Kasumi-1 (cell line): Measurements from ENCODE around the gene UGT3A2.

Experiments
- DNase-seq, 2 experiments: peaks; one replicate each; lab custom pipeline; 2025; lab: John Stamatoyannopoulos, UW

The UGT3A2 gene

GRCh38 chr5:36006163-36006562 lies 60.5 kb downstream of the UGT3A2 start:
- DNase-seq: no peak

DNA sequence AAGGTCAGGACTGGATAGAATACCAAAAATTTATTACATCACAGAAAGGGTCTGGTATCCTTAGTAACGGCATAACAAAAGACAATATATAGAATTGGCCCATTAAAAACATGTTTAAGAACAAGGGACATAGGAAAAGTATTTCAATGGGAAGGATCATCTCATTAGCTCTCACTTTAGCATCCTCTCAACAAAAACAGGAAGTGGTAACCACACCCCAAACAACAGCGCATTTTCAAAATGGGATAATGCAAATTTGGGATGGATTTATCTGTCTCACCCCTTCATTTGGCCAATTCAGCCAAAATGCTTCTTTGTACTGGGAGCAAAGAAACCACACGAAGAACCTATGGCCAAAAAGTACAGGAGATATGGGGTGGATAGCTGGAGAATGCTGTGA lies 65.7 kb downstream of the UGT3A2 start:
- no peak for DNase-seq

GRCh38 chr5:35999547-35999946 lies 67.1 kb downstream of the UGT3A2 start:
- DNase-seq: no peak

DNA sequence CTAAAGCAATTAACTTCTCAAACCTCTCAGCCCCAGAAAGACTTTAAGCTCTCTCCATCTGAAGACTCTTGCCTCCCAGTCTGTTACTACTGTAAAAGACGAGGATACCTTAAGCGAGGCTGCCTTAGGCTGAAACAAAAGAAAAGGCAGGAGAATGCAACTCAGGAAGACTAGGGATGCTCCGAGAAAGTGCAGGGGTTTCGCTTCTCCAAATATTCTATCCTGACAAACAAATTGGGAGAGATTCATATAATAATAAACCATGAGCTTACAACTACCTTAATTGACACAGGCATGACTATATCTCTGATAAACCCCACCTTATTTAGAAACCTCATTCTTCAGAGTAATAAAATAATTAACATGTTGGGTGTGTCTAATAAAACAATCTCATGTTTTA lies 70.6 kb downstream of the UGT3A2 start:
- no peak for DNase-seq

DNA sequence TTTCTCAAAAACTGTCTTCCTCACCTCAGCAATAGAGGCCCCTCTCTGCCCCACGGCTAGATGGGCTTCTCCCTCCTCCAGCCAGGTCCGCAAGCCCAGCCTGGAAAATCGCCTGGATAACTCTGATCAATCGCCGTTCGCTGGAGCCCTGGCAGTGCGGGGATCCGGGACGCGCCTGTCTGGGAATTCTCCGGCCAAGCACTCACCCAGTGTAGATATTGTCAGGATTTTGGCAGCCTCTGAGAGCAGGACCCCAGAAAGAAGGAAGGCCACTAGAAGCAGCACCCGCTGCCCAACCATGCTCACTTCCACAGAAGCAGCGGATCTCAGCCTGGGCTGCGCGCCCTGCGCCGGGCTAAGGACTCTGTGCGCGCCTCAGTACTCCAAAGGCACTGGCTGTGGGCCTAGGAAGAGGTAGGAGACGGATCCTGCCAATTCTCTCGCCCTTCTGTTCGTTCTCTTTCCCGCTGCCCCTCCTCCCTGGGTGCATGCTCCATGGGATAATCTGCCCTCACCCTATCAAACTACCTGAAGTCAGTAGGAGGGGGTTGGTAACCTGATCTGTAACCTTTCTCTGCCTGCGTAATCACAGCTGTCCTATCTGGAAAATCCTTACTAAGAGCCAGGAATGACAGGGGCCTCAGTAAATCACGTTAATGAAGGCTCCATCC lies 75.6 kb downstream of the UGT3A2 start, which contains the start of gene UGT3A1:
Gene UGT3A1 (minus strand): TSS at position 450 of the 671 bp plus-strand sequence. CDS start 150 bp downstream, at position 300.
- no peak for DNase-seq

DNA sequence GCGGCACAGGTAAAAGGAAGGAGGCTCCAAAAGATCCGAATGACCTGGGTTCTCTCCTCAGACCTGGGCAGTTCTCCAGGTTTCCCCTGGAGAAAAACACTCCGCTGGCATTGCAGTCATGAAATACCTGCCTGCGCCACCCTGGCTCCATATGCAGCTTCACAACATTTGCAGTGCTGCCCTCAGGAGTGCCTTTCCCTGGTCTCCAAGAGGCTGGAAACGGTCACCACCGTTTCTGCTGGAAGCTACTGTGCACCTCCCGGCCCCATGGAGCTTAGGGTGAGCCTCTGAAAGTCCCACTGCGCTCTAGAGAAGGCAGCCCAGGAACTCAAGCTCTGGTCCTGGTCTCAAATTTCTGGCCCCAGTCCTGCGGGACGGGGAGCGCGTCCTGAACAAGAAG lies 76.2 kb downstream of the UGT3A2 start:
- no peak for DNase-seq

- peak; percentile 3 to 10 for DNase-seq
Measured at GRCh38 chr5:35988529-35988928, 78.2 kb downstream of the UGT3A2 start.

DNA sequence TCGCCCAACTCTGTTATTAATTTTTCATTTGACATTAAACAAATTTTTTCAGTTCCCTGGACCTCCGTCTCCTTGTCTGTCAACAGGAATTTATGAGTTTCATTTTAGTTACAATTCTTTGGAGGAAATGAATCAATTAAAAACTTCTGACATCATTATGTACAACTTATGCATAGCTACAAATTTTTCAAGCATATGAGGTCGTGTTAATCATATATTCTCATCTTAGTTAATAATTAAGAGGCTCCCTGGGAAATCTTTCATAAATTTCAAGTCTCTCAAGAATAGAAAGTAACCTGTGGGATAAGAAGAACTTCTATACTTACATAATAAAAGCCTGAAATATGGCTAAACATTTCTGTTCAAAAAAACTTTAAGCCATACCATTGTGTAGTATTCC lies 78.9 kb downstream of the UGT3A2 start:
- DNase-seq: no peak
